Erythroblast (primary cell): ENCODE measurements around the gene SLC6A11.

Experiments
- GATA1 ChIP-seq: IDR thresholded peaks from 2 replicates; pipeline ENCODE4 v1.6.1; 2011; ENCODE audit warnings: low read depth, mild to moderate bottlenecking, control low read depth, low read length, moderate library complexity
- POLR2A ChIP-seq: IDR thresholded peaks from 2 replicates; pipeline ENCODE4 v1.6.1; 2011; ENCODE audit warnings: mild to moderate bottlenecking, low read length

GRCh38 chr3:10780243-10780642 is 35.8 kb upstream of the SLC6A11 start:
- no peak for TF ChIP-seq POLR2A
- no peak for TF ChIP-seq GATA1
